ENCODE measurements around the gene JAKMIP1. TPM values are rescaled to one million over a fixed set of nuclear protein-coding genes. Genes with fewer than 3 reads are reported as not detected.
A peak's percentile ranks its signal among the peaks of the same experiment; 100 is the strongest.

Gene JAKMIP1
- total RNA-seq = 0.16 TPM in 1 of 2 replicates, not detected in the other
- 0.08 TPM for polyA plus RNA-seq (2012)

DNA sequence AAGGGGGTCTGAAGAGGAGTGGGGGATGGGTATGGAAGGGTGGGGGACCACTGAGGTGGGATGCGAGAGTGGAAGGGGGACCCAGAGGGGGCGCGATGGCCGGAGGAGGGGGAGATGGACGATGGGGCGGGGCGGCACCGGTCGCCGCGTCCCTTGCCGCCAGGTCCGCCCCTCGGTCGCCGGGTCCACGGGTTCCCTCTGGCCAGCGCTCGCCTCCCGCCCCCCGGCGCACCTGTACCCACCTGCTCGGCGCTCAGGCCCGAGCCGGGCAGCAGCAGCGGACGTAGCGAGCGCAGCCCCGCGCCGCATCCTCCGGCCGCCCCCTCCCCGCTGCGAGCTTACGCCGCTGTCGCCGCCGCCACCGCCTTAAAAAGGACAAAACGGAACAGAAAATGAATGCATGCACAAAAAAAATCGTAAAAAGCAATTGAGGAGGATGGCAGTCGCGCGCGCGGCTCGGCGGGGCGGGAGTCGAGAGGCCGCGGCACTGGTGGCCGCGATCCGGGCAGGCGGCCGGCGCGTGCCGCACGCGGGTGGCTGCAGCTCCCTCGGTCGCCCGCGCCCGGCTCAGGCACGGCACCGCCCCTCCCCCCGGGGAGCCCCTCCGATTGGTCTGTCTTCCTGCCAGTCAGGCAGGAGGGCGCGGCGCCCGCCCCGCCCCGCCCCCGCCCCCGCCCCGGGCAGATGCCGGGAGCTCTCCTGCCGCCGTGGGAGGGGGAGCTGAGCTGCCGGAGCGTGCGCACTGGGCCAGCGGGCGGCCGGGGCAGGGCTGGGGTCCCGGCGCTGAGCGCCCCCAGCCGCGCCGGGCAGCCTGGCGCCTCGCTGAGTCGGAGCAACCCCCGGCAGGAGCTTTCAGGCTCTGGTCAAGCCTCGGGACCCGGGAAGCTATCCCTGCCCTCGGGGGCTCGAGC is at the start of gene JAKMIP1:
Gene JAKMIP1 (minus strand): TSS at position 539 of the 911 bp plus-strand sequence. CDS start 87,699 bp downstream, outside the sequence.
- DNase-seq (ENCODE audit: low read depth) = peak; percentile 29

DNA sequence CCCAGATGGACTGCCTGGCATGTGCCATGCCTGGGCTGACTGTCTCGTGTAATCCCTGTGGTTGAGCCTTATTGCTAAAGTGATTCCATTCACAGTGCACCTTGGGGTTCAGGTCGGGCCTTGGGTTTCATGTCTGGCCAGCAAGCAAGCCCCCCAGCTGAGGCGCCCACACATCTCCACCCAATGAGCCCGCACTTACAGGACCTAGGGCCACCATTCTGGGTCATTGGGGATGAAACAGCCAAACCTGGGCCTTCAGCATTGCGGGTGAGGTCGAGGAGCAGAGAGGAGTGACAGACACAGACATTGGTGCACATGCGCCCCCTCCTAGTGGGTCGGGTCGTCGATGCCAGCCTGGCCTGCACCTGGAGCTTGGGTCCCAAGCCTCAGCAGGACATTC is 48.0 kb upstream of the JAKMIP1 start:
- no peak for DNase-seq (ENCODE audit: low read depth)

GRCh38 chr4:6246170-6246634 is 45.9 kb upstream of the JAKMIP1 start:
- DNase-seq (ENCODE audit: low read depth) = no peak

- no peak for DNase-seq (ENCODE audit: low read depth)
These were observed 45.2 kb upstream of the JAKMIP1 start for GRCh38 chr4:6245246-6246169.

DNA sequence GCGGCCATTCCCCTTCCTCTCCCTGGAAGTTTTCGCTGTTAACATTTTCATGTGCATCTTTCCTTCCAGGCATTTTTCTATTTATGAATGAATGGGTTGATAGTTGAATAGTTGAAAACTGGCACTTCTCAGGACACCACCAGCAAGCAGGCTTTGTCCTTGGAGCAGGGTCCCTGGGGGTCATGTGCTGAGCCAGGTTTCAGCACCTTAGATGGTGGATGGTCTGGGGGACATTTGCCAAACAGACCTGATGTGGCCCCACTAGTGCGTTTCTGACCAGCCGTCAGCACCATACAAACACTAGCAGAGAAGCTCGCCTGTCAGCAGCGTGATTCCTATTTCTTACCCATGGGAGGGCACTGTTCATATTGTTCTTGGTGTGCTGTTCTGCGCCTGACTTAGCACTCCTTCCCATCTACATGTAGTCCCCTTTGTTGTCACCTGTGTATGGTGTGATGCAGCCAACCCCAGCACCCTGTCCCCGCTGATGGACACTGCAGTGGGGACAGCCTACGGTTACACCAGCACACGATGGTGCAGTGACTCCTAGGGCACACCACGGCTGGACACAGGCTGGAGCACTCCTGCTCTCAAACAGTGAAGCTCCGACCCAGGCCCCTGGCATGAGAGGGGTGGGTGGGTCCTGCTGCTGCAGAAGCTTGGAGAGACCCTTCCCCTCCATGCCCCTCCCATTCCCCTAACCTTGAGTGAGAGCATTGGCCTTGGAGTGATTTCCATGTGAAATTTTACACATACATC is 42.1 kb upstream of the JAKMIP1 start:
- no peak for DNase-seq (ENCODE audit: low read depth)

- no peak for DNase-seq (ENCODE audit: low read depth)
These were observed 40.9 kb upstream of the JAKMIP1 start for GRCh38 chr4:6241062-6241845.

GRCh38 chr4:6239968-6240367 is 39.6 kb upstream of the JAKMIP1 start:
- no peak for DNase-seq (ENCODE audit: low read depth)

DNA sequence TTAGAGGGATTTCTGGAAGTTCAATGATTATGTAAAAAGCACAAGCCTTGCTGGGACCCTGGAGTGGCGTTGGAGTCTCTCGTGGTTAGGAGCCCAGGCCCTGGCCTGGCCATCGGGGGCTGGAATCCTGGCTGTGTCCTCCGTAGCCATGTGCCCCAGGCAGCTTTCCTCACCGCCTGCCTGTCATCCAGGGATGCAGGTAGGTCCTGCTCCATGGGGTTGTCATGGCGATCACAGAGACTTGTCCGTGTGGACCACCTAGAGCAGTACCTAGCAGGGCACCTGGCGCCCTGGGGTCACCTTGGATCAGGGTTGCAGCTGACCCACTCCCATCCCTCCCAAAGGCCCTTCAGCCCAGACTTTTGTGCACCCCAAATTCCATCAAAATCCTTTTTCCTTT is 39.1 kb upstream of the JAKMIP1 start:
- no peak for DNase-seq (ENCODE audit: low read depth)

GRCh38 chr4:6236816-6237390 is 36.6 kb upstream of the JAKMIP1 start:
- DNase-seq (ENCODE audit: low read depth) = no peak

GRCh38 chr4:6235901-6236640 is 35.7 kb upstream of the JAKMIP1 start:
- no peak for DNase-seq (ENCODE audit: low read depth)

GRCh38 chr4:6235012-6235411 is 34.7 kb upstream of the JAKMIP1 start:
- no peak for DNase-seq (ENCODE audit: low read depth)

GRCh38 chr4:6233929-6234328 is 33.6 kb upstream of the JAKMIP1 start:
- DNase-seq (ENCODE audit: low read depth) = no peak

- DNase-seq (ENCODE audit: low read depth) = no peak
These were observed 32.8 kb upstream of the JAKMIP1 start for GRCh38 chr4:6232836-6233785.

DNA sequence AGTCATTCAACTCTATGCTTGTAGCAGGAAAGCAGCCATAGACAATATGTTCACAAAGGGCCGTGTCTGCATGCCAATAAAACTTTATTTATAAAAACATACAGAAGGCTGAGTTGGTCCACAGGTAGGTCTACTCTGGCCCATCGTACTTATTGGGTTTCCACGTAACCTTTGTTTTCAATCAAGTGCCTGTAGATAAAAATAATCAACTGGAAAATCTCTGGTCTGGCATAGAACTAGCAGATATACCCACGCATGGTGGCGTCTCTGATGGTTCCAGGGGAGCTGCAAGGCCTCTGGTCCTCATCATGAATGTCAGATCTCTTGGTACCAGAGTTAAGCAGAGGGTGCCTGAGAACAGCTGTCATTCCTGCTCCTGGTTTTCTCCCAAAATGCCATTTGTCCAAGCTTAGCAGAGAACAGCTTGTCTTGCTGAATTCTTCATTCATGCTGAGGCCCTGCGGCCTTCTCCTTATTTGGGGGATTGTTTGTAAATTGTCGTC is 31.4 kb upstream of the JAKMIP1 start:
- DNase-seq (ENCODE audit: low read depth) = no peak

- DNase-seq (ENCODE audit: low read depth) = no peak
These were observed 30.7 kb upstream of the JAKMIP1 start for GRCh38 chr4:6230827-6231662.

DNA sequence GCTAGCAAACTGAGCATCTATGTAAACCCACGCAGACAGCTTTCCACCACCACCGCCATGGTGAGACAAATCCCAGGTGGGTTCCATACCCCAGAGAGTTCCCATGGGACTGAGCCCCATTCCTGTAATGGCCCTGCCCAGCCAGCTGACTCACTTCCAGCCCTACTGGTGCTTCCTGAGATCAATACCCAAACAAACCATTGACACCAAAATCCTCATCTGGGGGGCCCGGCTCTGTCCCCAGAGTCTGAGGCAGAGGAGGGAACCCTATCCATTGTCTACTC is 30.1 kb upstream of the JAKMIP1 start:
- no peak for DNase-seq (ENCODE audit: low read depth)

Measured in myocyte (in vitro differentiated cells).